Gastrocnemius medialis (tissue), 4 donors: ENCODE data around the gene NUDCD3. TPM values are rescaled to one million over a fixed set of nuclear protein-coding genes. Genes with fewer than 3 reads are reported as not detected.

Experiments used
- ATAC-seq, 2 donors: fragments of 150-250 bp; one replicate each; pipeline ENCODE4 v1.9.1; 2016
- DNase-seq, 2 donors: peaks; one replicate each; pipeline ENCODE4 v3.0.0-alpha.2; 2019
- H3K27ac ChIP-seq, 4 donors: fragments of 200-600 bp; sonication (generic); 1 replicate in 1 of 4; 2 replicates in 3 of 4; pipeline ENCODE4 v1.5.1; 2016 to 2018; ENCODE audit warnings: mild to moderate bottlenecking in 2 of 4, moderate library complexity in 1 of 4
- H3K27me3 ChIP-seq, 3 donors: fragments of 200-600 bp; sonication (generic) in 2 of 3; 1 replicate in 1 of 3; 2 replicates in 2 of 3; pipeline versions ENCODE4 v1.5.1 to v1.6.0; 2016 to 2019; ENCODE audit warnings: mild to moderate bottlenecking in 1 of 3, moderate library complexity in 1 of 3
- H3K36me3 ChIP-seq, 2 donors: fragments of 200-600 bp; sonication (generic) in 1 of 2; one replicate each; pipeline ENCODE4 v1.5.1; 2017 to 2018
- H3K4me1 ChIP-seq, 2 donors: fragments of 200-600 bp; sonication (generic) in 1 of 2; one replicate each; pipeline ENCODE4 v1.5.1; 2016 to 2017; ENCODE audit warnings: mild to moderate bottlenecking in 2 of 2
- H3K4me3 ChIP-seq, 4 donors: fragments of 200-600 bp; sonication (generic) in 3 of 4; 1 replicate in 1 of 4; 2 replicates in 3 of 4; pipeline ENCODE4 v1.5.1; 2016 to 2019; ENCODE audit warnings: mild to moderate bottlenecking in 2 of 4
- H3K9me3 ChIP-seq, 3 donors: fragments of 200-600 bp; sonication (generic) in 2 of 3; 1 replicate in 1 of 3; 2 replicates in 2 of 3; pipeline ENCODE4 v1.5.1; 2016 to 2019
- CTCF ChIP-seq, 5 experiments: fragments of 450-650 bp in 3 of 5; fragments of 200-600 bp in 2 of 5; sonication (generic) in 2 of 5; IDR thresholded peaks in 4 of 5; conservative IDR thresholded peaks in 1 of 5; 1 replicate in 4 of 5; 2 replicates in 1 of 5; pipeline ENCODE4 v1.5.1; 2016 to 2019; ENCODE audit warnings: antibody characterized with exemption in 5 of 5, mild to moderate bottlenecking in 3 of 5, moderate library complexity in 3 of 5
- POLR2A ChIP-seq, 2 donors: fragments of 450-650 bp; IDR thresholded peaks; one replicate each; pipeline ENCODE4 v1.6.1; 2017; ENCODE audit warnings: antibody characterized with exemption in 2 of 2, mild to moderate bottlenecking in 2 of 2, moderate library complexity in 2 of 2
- in situ Hi-C, 4 donors: fragments of 200-750 bp; cut with MboI; loops; one replicate each; pipeline versions ENCODE4 v1.15.0 to v1.8.0; 2017; ENCODE audit warnings: low sequenced_read_pairs in 4 of 4
- intact Hi-C: fragments of 100-400 bp; cut with DNase I; formaldehyde crosslinking; loops from one replicate; pipeline ENCODE4 v1.15.1; 2023; ENCODE audit warnings: low total_unique reads
- total RNA-seq, 4 donors: library from RNA; depleted of rRNA; stranded (reverse); fragments of >200 nt; gene quantifications; one replicate each; pipeline versions ENCODE4 v1.1.0 to v1.2.3, GENCODE V29; 2016

The NUDCD3 gene
- total RNA-seq, 4 donors from 2014 or later: 76.2 to 93.4 (median 77.0) TPM

- Histone ChIP-seq H3K4me1 (no peaks in the 10 kb centered on the region), H3K4me3 (no peak overlapping the region), H3K9me3 (no peaks in the 10 kb centered on the region), H3K27ac (no peak overlapping the region), H3K36me3 (no peaks in the 10 kb centered on the region), H3K27me3 (no peaks in the 10 kb centered on the region)
- in situ Hi-C loops (no loop called here), intact Hi-C loops (no loop called here)
- DNase-seq (no peak), ATAC-seq (no peak)
- TF ChIP-seq POLR2A (IDR thresholded peaks at IDR 0.05): no peak
- TF ChIP-seq CTCF (IDR thresholded peaks at IDR 0.05 in 4 of 5, conservative IDR thresholded peaks at IDR 0.05 in 1 of 5): no peak
These were observed 149.1 kb downstream of the NUDCD3 start for GRCh38 chr7:44341401-44341800.

GRCh38 chr7:44338600-44338999, 151.9 kb downstream of the NUDCD3 start:
- TF ChIP-seq CTCF (IDR thresholded peaks at IDR 0.05 in 4 of 5, conservative IDR thresholded peaks at IDR 0.05 in 1 of 5): no peak
- TF ChIP-seq POLR2A (IDR thresholded peaks at IDR 0.05): no peak
- in situ Hi-C loops: no loop called here
- ATAC-seq (no peak), DNase-seq (no peak)
- Histone ChIP-seq H3K9me3 (no peaks in the 10 kb centered on the region), H3K4me3 (no peak overlapping the region), H3K4me1 (peaks cover 4% of the 10 kb centered on the region in 2 donors), H3K27me3 (no peaks in the 10 kb centered on the region), H3K36me3 (no peaks in the 10 kb centered on the region), H3K27ac (no peak overlapping the region)
- intact Hi-C loops: no loop called here

GRCh38 chr7:44336491-44336890, 154.0 kb downstream of the NUDCD3 start:
- Histone ChIP-seq H3K4me1 (peaks cover 7 to 8% of the 10 kb centered on the region in 2 donors), H3K27ac (no peak overlapping the region), H3K27me3 (no peaks in the 10 kb centered on the region), H3K36me3 (no peaks in the 10 kb centered on the region), H3K4me3 (no peak overlapping the region), H3K9me3 (no peaks in the 10 kb centered on the region)
- DNase-seq: no peak
- TF ChIP-seq POLR2A (IDR thresholded peaks at IDR 0.05) (no peak), CTCF (IDR thresholded peaks at IDR 0.05 in 4 of 5, conservative IDR thresholded peaks at IDR 0.05 in 1 of 5) (no peak)
- no peak for ATAC-seq
- in situ Hi-C loops: no loop called here
- intact Hi-C loops: no loop called here

GRCh38 chr7:44335184-44335583, 155.3 kb downstream of the NUDCD3 start:
- no peak for DNase-seq
- peaks cover 7 to 8% of the 10 kb centered on the region in 2 donors for H3K4me1 ChIP-seq
- TF ChIP-seq CTCF (IDR thresholded peaks at IDR 0.05 in 4 of 5, conservative IDR thresholded peaks at IDR 0.05 in 1 of 5) (no peak), POLR2A (IDR thresholded peaks at IDR 0.05) (no peak)
- ATAC-seq: no peak
- H3K27me3 ChIP-seq: no peaks in the 10 kb centered on the region
- intact Hi-C loops: no loop called here
- no peak overlapping the region for H3K27ac ChIP-seq
- no peaks in the 10 kb centered on the region for H3K36me3 ChIP-seq
- in situ Hi-C loops: no loop called here
- no peak overlapping the region for H3K4me3 ChIP-seq
- no peaks in the 10 kb centered on the region for H3K9me3 ChIP-seq

- in situ Hi-C loops (no loop called here), intact Hi-C loops (no loop called here)
- Histone ChIP-seq H3K36me3 (no peaks in the 10 kb centered on the region), H3K4me3 (no peak overlapping the region), H3K4me1 (peaks cover 7 to 8% of the 10 kb centered on the region in 2 donors), H3K9me3 (no peaks in the 10 kb centered on the region), H3K27ac (no peak overlapping the region), H3K27me3 (no peaks in the 10 kb centered on the region)
- no peak for ATAC-seq
- no peak for DNase-seq
- TF ChIP-seq POLR2A (IDR thresholded peaks at IDR 0.05) (no peak), CTCF (IDR thresholded peaks at IDR 0.05 in 4 of 5, conservative IDR thresholded peaks at IDR 0.05 in 1 of 5) (no peak)
These were observed 155.7 kb downstream of the NUDCD3 start for GRCh38 chr7:44334734-44335097.
